HG03439 (cell line): ENCODE data around the gene UBC.

Experiments used
- ATAC-seq: cut with Tn5 transposase; IDR thresholded peaks from one replicate; pipeline ENCODE4 v1.9.1; 2021; ENCODE audit warnings: mild to moderate bottlenecking, moderate library complexity; ENCODE audit not compliant: unreplicated experiment

Gene UBC

GRCh38 chr12:124914392-124915238 is at the start of gene UBC:
TSS of gene UBC (minus strand) at chr12:124914650. CDS start at chr12:124913771, 879 bp downstream.
- peak; percentile 39 for ATAC-seq

DNA sequence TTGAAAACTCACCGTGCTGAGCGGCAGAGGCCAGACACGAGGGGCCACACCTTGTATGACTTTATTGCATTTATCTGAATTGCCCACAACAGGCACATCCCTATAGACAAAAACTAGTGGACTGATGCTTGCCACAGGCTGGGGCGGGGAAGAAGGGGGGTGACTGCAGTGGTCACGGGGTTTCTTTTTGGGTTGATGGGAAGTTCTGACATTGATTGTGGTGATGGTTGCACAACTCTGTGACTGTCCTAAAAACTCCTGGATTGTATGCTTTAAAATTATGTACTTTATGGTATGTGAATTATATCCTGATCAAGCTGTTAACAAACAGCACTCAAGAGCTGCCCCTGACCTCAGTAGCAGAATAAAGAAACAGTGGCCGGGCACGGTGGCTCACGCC is 48.8 kb upstream of the UBC start:
- ATAC-seq, result no peak

GRCh38 chr12:124961055-124961454 is 46.6 kb upstream of the UBC start:
- ATAC-seq, result no peak

- ATAC-seq, result no peak
Measured at GRCh38 chr12:124956571-124956970, 42.1 kb upstream of the UBC start.

GRCh38 chr12:124954771-124955170 is 40.3 kb upstream of the UBC start:
- ATAC-seq, result no peak

DNA sequence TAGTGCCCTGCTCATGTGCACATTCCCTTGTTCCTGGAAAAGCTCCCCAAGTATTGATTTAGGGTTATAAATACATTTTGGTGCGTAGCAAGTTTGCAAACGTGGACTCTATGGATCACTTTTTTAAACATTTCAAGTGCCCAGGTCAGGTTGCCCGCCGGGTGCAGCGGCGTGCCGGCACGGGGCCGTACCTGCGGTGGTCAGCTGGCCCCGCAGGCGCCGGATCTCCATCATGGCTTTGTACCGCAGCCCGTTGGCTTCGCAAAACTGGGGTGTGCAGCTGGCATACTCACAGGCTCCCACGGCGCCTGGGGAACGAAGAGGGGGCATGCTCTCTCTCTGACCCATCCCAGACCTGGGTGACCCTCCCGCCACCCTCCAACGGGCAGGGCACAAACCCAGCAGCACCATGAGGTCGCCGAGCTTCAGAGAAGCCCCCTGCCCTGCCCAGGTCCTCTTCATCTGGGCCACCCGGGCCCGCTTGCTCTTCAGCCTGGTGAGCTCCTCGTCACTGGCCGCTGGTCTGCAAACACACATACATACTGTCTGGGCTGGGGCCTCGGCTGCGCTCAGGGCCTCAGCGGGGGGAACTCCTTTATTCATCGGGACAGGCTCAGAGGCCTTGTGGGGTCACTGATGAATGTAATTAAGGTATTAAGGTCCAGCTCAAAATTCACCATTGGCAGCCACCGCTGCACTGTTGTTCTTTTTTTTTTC is 39.4 kb upstream of the UBC start:
- ATAC-seq, result no peak

DNA sequence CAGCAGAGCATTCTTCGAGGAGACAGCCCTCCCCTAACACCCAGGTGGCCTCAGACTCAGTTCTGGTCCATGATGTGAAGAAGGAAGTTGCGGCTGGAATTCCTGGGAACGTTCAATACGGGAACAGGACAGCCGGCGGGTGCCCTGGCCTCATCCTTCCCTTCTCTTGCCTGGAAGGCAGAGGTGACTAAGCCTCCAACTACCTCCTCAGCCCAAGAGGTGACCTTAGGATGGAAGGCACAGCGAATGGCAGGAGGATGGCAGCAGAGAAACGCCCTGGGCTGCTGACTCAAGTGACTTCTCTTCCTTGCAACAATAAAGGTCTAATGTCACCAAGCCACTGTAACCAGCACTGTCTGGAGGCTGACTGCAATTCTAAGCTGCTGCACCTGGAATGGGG is 38.4 kb upstream of the UBC start:
- no peak for ATAC-seq

GRCh38 chr12:124952295-124952694 is 37.8 kb upstream of the UBC start:
- ATAC-seq, result no peak

- no peak for ATAC-seq
Measured at GRCh38 chr12:124949779-124950728, 35.6 kb upstream of the UBC start.

- no peak for ATAC-seq
Measured at GRCh38 chr12:124949066-124949465, 34.6 kb upstream of the UBC start.

- no peak for ATAC-seq
Measured at GRCh38 chr12:124947561-124948398, 33.3 kb upstream of the UBC start.

DNA sequence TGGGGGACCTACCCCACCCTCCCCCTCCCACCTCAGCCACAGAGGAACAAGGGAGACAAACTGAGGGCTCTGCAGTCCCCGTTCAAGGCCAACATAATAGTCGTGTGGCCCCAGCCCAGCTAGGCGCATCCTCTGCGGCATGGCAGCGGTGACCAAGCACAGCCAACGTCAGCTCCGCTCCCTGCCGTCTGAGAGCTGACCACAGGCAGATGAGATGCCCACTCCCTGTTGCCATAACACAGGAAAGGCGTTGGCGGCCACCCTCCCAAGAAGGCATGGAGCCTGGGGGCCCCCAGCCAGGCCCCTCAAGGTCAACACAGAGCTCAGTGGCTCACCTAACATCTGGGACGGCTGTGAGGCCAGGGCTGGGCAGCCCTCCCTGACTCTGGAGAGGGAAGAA is 32.6 kb upstream of the UBC start:
- ATAC-seq, result no peak

DNA sequence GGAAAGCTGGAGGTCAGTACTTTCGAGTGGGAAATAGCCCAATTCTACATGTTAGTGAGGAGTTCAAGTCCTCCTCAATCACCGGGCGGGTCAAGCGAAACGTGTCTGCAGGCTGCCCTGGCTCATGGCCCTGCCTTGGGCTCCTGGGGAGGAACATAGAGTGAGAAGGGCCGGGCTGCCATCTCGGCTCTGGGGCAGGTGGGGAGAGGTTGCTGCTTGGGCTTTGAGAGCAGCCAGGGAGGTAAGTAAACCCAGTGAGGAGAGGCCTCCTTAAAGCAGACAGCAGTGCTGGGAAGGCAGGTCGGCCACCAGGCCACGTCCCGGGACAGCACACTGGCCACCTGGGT is 32.0 kb upstream of the UBC start:
- no peak for ATAC-seq

- no peak for ATAC-seq
Measured at GRCh38 chr12:124941170-124941527, 26.7 kb upstream of the UBC start.

DNA sequence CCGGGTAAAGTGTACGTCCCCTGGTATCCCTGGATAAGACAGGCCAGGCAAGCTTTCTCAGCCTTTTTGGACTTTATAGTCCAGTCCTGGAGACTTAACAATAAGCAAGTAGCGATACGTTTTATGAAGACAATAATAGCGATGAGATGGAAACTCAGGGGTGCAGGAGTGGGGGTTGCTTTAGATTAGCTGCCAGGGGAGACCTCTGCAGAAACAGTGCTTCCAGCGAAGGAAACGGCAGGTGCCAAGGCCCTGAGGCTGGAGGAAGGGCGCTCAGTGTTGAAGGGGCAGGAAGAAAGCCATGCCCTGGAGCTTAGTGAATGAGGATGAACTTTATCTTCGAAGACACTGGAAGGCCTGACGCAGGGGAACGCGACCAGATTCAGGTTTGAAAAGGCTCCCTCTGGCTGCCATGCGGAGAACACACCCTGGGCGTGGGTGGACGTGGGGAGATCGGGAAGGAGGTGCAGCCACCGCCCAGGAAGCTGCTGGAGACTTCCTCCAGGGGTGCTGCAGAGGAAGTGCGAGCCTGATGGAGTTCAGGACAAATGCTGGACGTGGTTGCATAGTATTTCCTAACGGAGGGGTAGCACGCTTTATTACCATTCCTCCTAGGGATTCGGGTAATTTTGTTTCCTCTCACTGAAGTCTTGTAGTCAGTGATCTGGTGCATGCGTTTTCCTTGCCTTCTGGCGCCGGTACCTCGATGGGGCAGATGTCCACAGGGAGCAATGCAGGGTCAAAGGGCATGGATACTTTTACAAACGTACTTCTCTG is 26.1 kb upstream of the UBC start:
- peak; percentile 44 for ATAC-seq

DNA sequence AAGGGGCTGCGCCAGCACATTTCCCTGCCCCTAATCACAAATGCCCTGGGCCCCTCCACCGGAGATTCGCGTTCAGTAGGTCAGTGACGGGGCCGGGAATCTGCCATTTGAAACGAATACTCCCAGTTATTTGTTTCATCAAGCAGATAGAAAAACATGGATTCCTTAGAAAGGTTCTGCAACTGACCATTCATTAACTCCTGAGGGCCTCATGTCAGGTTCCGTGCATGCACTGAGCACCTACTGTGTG is 25.6 kb upstream of the UBC start:
- ATAC-seq, result no peak

DNA sequence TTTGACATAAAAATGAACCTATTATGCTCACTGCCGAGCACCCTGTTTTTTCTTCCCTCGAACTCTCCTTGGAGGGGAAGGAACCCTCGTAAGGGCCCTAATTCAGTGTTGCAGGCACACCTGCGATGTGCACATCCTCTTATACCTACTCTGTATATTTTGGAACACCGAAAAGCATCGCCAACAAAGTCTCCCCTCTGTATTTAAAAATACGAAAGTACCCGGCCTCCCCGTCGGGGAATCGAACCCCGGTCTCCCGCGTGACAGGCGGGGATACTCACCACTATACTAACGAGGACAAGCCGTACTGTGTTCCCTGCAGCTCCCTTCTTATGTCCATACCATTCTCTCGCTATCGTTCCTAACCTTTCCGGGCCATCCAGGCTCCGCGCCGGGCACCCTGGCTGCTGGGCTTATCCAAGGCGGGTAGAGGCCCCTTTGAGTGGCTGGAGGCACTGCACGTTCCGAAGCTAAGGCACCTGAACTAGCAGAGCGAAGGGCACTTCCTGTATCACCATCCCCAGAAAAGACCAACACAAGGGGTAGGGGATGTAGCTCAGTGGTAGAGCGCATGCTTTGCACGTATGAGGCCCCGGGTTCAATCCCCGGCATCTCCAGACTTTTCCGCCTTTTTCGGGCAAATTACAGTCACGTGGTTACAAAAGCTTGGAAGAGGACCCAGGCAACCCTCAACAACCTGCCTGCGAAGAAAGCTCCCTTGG is 25.1 kb upstream of the UBC start:
- peak; percentile 52 for ATAC-seq

DNA sequence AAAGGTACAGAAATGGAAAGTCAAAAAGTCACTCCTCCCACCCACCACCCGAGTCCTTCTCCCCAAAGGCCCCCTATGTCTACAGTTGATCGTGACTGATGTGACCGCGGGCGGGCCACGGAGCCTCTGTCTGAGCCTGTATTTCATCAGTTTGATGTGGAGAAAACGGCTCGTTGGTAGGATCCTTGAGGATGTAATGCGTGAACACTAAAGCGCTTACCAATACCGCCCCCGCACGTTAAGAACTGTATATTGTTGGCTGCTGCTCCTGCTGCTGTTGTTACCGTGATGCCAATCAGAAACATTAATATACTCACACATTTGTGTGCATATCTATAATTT is 24.6 kb upstream of the UBC start:
- ATAC-seq, result peak; percentile 39

DNA sequence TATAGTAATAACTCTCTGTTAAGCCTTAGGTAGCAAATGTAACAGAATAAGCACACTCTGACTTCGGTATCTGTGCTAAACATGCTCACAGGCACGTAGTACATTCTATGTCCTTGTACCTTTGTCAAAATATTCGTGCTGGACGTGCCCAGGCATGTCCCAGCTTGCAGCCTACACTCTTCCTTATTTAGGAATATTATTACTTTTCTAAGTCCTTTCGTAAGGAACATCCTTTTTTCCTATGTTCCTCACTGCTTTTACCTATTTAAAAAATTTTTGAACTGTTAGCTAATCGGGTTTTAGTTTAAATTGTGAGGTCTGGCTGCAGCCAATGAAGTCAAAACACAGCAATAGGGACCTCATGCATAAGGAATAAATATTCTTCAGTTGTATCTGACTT is 24.1 kb upstream of the UBC start:
- ATAC-seq, result no peak

DNA sequence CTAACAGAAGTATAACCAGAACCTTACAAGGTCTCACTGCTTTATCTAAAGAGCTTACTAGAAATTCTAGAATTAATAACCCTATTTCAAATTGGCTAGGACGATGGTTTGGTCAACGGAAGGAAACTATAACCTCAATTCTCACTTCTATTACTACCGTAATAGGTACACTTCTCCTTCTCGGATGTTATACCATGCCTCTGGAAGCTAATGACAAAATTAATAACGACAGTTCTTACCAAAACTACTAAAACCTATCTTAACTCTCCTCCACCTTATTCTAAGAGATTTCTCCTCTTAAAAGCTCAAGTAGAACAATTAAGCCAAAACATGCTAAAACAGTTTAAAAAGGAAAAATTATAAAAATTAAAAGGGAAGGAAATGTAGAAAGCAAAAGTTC is 23.7 kb upstream of the UBC start:
- no peak for ATAC-seq
